Left ventricle myocardium inferior (tissue), 1 donor: ENCODE measurements around the gene E2F4. TPM values are rescaled to one million over a fixed set of nuclear protein-coding genes. Genes with fewer than 3 reads are reported as not detected.

Source experiments
- DNase-seq: peaks from one replicate; pipeline ENCODE4 v3.0.0-alpha.2; 2020
- H3K27ac ChIP-seq: fragments of 200-600 bp; replicated peaks from 2 replicates; pipeline ENCODE4 v1.8.0; 2021
- H3K27me3 ChIP-seq: fragments of 200-600 bp; 2 replicates; pipeline ENCODE4 v1.8.0; 2021; ENCODE audit warnings: low read depth
- H3K36me3 ChIP-seq: fragments of 200-600 bp; 2 replicates; pipeline ENCODE4 v1.8.0; 2021
- H3K4me1 ChIP-seq: fragments of 200-600 bp; 2 replicates; pipeline ENCODE4 v1.8.0; 2021
- H3K4me3 ChIP-seq: fragments of 200-600 bp; 2 replicates; pipeline ENCODE4 v1.8.0; 2021; ENCODE audit warnings: mild to moderate bottlenecking, moderate library complexity
- H3K9me3 ChIP-seq: fragments of 200-600 bp; replicated peaks from 2 replicates; pipeline ENCODE4 v1.8.0; 2021
- CTCF ChIP-seq: fragments of 200-600 bp; IDR thresholded peaks from 2 replicates; pipeline ENCODE4 v1.8.0; 2021; ENCODE audit warnings: antibody characterized with exemption, mild to moderate bottlenecking, borderline replicate concordance
- intact Hi-C: fragments of 100-400 bp; cut with micrococcal nuclease; formaldehyde crosslinking; loops from one replicate; pipeline ENCODE4 v1.11.0; 2022
- total RNA-seq: library from RNA; stranded (reverse); fragmentation: NEBNext Ultra II Directional; extraction: Animal tissue kit (Norgen Biotek cat#: 25700); gene quantifications from one replicate; pipeline ENCODE4 v1.2.1, GENCODE V29; 2021
- donor health status: DM: no; HTN: yes; CAD: no; lungs with severe emphysema.

E2F4 gene
- total RNA-seq, 1 donor from 2014 or later = 35.9 TPM

DNA sequence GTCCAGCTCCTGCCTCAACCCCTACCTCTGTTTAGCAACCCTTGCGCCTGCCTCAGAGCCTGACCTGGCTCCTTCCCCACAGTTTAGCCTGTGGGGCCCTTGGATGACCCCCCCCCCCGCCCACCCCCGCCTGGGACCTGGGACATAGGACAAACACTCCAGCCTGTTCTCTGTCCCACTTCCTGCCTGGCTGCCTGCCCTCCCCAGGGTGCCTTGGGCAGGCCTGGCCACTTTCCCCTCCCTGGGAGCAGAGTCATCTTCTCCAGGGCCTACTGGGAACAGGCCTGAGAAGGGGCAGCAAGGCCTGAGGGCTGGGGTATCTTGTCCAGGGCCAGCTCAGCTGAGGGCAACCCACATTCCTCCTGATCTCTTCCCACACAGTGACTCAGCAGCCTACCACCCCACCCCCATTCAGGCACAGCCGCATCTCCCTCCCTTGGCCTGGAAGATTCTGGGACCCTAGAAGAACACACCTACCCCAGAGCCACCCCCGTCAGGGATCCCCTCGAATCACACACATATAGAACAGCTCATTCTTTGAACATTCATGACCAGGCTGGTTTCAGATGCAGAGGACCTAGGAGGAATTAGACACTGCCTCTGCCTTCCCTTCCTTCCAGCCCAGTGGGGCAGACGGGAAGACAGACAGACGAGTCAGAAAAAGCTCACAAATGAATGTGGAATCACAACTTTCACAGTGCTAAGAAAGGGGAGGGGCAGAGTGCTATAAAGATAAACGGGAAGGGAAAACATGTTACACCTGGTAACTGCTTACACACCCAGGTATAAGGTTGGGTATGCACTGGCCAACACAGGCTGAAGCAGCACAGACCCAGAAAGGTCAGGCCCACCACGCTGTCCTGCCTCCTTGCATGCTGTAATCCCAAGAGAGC, 49.3 kb downstream of the E2F4 start:
- Histone ChIP-seq H3K4me1 (peaks cover 66% of the 10 kb centered on the region), H3K27me3 (no peaks in the 10 kb centered on the region), H3K27ac (peak overlapping the region; percentile 98), H3K9me3 (no peaks in the 10 kb centered on the region), H3K4me3 (peak overlapping the region; percentile 12), H3K36me3 (peaks cover 36% of the 10 kb centered on the region)
- no peak for TF ChIP-seq CTCF
- intact Hi-C loops = loop anchor here (5.0 kb wide), 1 partner anchor 996 kb away; the partner anchor contains the start of gene ESRP2
- peak; percentile 81 for DNase-seq

DNA sequence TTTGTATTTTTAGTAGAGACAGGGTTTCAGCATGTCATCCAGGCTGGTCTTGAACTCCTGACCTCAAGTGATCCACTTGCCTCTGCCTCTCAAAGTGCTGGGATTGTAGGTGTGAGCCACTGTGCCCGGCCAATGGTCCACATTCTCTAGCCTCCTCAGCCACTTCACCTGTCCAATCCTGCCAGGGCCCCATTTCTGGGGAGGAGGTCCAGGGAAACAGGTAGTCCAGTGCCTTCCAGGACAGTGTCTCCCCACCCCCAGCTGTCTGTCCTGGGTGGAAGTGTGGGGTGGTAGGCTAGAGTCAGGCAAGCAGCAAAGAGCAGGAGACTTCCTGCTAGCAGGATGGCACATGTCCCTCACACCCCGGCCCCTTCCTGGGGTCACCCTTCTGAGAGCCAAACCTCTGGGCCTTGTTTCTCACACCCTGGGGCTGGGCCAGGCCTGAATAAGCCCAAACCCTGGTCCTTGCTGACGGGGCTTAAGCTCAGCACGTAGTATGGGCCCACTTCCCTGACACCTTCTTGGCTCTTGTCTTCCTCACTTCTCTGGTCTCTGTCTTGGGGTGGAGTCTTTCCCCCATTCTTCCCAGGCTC, 50.3 kb downstream of the E2F4 start:
- Histone ChIP-seq H3K36me3 (peaks cover 27% of the 10 kb centered on the region), H3K27ac (peak overlapping the region; percentile 98), H3K27me3 (no peaks in the 10 kb centered on the region), H3K4me3 (no peak overlapping the region), H3K4me1 (peaks cover 75% of the 10 kb centered on the region), H3K9me3 (no peaks in the 10 kb centered on the region)
- intact Hi-C loops = loop anchor here (5.0 kb wide), 1 partner anchor 995 kb away; the partner anchor contains the start of gene ESRP2
- no peak for TF ChIP-seq CTCF
- DNase-seq = no peak

DNA sequence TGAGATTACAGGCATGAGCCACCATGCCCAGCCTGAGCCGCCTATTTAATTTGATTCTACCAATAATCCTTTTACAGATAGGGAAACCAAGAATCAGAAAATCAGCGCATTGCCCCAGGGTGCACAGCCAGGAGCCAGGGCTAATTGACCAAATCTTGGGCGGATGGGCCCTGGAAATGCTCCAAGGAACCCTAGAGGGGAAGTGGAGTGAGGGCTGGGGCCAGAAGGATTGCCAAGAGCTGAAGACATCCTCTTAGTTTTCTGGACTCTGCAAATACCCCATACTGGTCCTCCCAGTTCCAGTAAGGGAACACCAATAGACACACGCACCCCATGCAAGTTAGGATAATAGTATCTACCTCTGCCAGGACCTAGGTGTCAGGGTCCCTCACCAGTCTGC, 51.5 kb downstream of the E2F4 start:
- intact Hi-C loops = loop anchor here (5.0 kb wide), 1 partner anchor 994 kb away; the partner anchor contains the start of gene ESRP2
- H3K9me3 ChIP-seq = no peaks in the 10 kb centered on the region
- no peak for TF ChIP-seq CTCF
- H3K27me3 ChIP-seq = peaks cover under 1% of the 10 kb centered on the region
- peaks cover 15% of the 10 kb centered on the region for H3K36me3 ChIP-seq
- peaks cover 86% of the 10 kb centered on the region for H3K4me1 ChIP-seq
- peak overlapping the region; percentile 98 for H3K27ac ChIP-seq
- H3K4me3 ChIP-seq = no peak overlapping the region
- no peak for DNase-seq

DNA sequence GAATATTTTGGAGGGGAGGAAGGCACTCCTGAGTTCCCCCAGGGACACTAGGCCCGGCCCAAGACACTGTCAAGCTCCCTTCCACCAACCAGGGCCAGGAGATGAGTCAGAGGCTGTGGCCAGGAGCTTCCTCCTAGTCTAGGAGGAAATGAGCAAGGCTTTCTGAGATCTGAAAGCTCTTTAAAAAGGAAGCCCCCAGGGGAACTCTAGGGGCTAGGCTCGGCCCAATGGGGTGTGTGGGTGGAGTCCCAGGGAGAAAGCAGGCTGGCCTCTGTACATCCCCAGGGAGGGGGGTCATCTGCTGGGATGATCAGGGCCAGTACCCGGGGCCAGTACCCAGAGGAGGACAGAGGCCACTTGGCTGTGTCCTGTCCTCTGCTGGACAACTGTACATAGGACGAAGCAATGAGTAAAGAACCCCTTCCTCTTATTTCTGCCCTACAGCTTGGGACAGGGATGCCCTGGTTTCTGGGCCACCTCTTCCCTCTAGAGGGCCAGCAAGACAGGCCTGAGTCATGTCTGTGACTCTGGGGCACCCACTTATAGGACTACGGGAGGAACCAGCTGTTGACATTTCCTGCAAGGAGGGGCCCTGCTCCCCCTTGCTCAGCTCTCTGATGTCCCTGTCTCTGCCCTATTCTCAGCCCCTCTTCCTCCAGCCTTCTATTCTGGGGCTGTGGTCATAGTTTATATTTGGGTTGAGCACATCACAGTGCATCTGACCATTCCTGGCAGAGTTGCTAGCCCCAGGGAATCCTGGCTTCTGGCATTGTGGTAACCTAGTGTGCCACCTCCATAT, 52.6 kb downstream of the E2F4 start:
- intact Hi-C loops = loop anchor here (5.0 kb wide), 1 partner anchor 993 kb away; the partner anchor contains the start of gene ESRP2
- Histone ChIP-seq H3K9me3 (no peaks in the 10 kb centered on the region), H3K36me3 (peaks cover 4% of the 10 kb centered on the region), H3K27me3 (peaks cover 10% of the 10 kb centered on the region), H3K27ac (peak overlapping the region; percentile 98), H3K4me1 (peaks cover 97% of the 10 kb centered on the region), H3K4me3 (peak overlapping the region; percentile 88)
- TF ChIP-seq CTCF = peak; percentile 15
- DNase-seq = peak; percentile 77

DNA sequence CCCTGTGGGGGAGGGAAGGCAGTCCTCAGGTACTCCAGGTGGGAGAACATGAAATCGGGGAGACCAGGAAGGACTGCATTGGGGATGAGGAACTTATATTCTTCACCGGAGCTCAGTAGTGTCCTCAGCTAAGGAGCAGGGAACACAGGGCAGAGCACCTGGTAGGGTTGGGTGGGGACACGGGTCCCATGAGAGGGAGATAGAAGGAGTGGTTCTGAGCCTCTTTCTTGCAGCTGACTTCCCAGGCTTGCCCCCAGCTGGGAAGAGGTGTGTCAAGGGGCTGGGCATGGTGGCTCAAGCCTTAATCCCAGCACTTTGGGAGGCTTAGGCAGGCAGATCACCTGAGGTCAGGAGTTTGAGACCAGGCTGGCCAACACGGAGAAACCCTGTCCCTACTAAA, 53.2 kb downstream of the E2F4 start:
- intact Hi-C loops = no loop called here
- H3K4me3 ChIP-seq = peak overlapping the region; percentile 88
- peak overlapping the region; percentile 98 for H3K27ac ChIP-seq

More for the DNA sequence above, 53.2 kb downstream of the E2F4 start:
- Histone ChIP-seq H3K27me3 (peaks cover 15% of the 10 kb centered on the region), H3K4me1 (peaks cover 94% of the 10 kb centered on the region), H3K9me3 (no peaks in the 10 kb centered on the region), H3K36me3 (no peaks in the 10 kb centered on the region)
- TF ChIP-seq CTCF = no peak
- DNase-seq = no peak
